ENCODE data around the gene KCTD13.

Gene KCTD13, protein sequence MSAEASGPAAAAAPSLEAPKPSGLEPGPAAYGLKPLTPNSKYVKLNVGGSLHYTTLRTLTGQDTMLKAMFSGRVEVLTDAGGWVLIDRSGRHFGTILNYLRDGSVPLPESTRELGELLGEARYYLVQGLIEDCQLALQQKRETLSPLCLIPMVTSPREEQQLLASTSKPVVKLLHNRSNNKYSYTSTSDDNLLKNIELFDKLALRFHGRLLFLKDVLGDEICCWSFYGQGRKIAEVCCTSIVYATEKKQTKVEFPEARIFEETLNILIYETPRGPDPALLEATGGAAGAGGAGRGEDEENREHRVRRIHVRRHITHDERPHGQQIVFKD

DNA sequence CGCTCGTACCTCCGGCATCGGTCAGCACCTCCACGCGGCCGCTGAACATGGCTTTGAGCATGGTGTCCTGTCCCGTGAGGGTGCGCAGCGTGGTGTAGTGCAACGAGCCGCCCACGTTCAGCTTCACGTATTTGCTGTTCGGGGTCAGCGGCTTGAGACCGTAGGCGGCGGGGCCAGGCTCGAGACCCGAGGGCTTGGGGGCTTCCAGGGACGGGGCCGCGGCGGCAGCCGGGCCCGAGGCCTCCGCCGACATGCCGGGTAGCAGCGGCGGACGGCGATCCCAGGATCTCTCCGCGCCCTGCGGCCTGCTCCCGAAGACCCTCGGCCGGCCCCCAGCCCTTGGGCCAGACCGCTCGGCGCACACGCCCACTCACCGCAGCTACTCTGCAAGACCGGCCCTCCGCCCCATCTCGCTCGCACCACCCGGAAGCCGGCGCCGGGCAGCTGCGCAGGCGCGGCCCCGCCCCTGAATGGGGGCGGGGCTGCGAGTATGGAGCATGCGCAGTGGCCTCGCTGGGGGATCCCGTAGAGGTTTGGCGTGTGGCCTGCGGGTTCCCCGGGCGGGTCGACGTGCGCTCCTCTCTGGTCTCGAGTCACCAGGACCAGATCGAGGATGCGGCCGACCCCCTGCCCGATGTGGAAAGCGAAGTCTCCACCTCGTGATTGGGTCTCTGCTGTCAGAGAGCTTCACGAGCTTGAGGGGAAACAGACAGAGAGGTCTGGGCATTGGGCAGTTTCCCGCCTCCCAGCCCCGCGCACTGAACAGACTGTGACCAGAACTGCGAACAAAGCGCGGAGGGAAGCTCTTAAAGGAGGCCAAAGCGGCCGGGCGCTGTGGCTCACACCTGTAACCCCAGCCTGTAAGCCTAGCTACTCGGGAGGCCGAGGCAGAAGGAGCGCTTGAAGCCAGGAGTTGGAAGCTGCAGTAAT is at the start of gene KCTD13:
KCTD13 (minus strand) TSS at position 446 of the 930 bp plus-strand sequence; CDS start at position 253, 193 bp downstream.
- no peaks in the 10 kb centered on the region for H3K9me3 ChIP-seq (ENCODE audit: insufficient read depth, low read length)
- TF ChIP-seq SUZ12 (IDR thresholded peaks at IDR 0.05; ENCODE audit: extremely low read depth, insufficient read depth, insufficient read length): no peak
- peaks cover 6% of the 10 kb centered on the region for H3K4me1 ChIP-seq (ENCODE audit: insufficient read depth, insufficient read length)
- DNase-seq (ENCODE audit: low read depth, low spot score): peak; percentile 78
- H3K36me3 ChIP-seq (ENCODE audit: insufficient read depth, insufficient read length, low read length): peaks cover 18% of the 10 kb centered on the region
- H3K9ac ChIP-seq (ENCODE audit: insufficient read length, low read depth): peak within 1 kb of the TSS; percentile 92
- H3K4me3 ChIP-seq (ENCODE audit: insufficient read length, low read depth): peak within 1 kb of the TSS; percentile 89
- H3K27me3 ChIP-seq (ENCODE audit: insufficient read depth, insufficient read length): no peaks in the 10 kb centered on the region

DNA sequence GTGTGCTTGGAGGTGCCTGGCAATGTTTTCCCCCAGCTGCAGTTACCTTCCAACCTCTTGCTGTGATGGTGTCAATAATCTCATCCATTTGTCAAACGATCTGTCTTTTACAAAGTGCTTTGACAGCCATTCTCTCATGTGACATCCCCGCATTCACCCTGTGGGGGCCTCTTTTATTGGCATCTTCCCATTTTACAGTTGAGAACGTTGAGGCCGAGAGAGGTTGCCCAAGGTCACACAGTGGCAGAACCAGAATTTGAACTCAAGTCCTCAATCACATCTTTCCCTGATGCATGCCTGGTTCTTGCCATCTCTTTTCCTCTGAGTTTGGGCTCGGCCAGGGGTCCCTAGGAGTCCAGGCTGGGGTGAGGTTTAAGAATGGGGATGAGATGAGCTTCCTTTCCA is 49.1 kb upstream of the KCTD13 start:
- H3K4me1 ChIP-seq (ENCODE audit: insufficient read depth, insufficient read length): peaks cover 7% of the 10 kb centered on the region
- no peak for DNase-seq (ENCODE audit: low read depth, low spot score)
- peak overlapping the region; percentile 89 for H3K4me3 ChIP-seq (ENCODE audit: insufficient read length, low read depth)
- TF ChIP-seq YY1 (IDR thresholded peaks at IDR 0.05; ENCODE audit: insufficient read depth, insufficient read length) (no peak), SUZ12 (IDR thresholded peaks at IDR 0.05; ENCODE audit: extremely low read depth, insufficient read depth, insufficient read length) (no peak), ZNF274 (IDR thresholded peaks at IDR 0.05; ENCODE audit: low read depth, low read length) (no peak)
- H3K9ac ChIP-seq (ENCODE audit: insufficient read length, low read depth): peak overlapping the region; percentile 97
- peaks cover 16% of the 10 kb centered on the region for H3K9me3 ChIP-seq (ENCODE audit: insufficient read depth, low read length)
- H3K36me3 ChIP-seq (ENCODE audit: insufficient read depth, insufficient read length, low read length): peaks cover 47% of the 10 kb centered on the region
- peaks cover 10% of the 10 kb centered on the region for H3K27me3 ChIP-seq (ENCODE audit: insufficient read depth, insufficient read length)

DNA sequence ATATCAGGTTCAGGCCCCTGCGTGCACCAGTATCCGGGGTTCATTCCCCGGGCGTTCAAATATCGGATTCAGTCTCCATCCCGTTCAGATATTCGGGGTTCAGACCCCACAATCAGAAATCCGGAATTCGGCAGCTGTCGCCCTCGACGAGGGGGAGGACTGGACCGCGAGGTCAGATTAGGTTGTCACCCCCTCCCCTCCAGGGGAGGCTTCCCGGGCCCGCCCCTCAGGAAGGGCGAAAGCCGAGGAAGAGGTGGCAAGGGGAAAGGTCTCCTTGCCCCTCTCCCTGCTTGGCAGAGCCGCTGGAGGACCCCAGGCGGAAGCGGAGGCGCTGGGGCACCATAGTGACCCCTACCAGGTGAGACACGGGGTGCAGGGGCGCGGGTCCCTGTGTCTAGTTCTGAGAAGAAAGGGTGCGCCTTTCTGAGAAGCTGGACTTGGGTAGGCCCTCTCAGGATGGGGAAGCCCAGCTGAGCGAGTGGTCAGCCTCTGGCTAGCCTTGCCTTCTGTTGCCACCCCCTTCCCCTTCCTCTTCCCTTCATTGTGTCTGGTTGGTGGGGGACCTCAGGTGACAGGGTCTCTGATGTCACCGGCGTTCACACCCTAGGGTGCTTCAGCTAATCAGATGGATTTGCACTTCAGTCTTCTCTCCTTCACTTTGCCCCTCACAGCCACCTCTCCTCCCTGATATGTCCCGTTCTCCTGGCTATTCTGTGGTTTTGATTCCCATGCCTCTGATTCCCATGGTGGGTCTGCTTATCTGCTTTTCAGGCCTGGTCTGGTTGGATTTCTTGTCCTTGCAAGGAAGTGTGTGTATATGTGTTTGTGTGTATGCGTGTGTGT is 48.5 kb upstream of the KCTD13 start:
- no peak for TF ChIP-seq ZNF274 (IDR thresholded peaks at IDR 0.05; ENCODE audit: low read depth, low read length)
- TF ChIP-seq YY1 (IDR thresholded peaks at IDR 0.05; ENCODE audit: insufficient read depth, insufficient read length): no peak
- no peak for TF ChIP-seq SUZ12 (IDR thresholded peaks at IDR 0.05; ENCODE audit: extremely low read depth, insufficient read depth, insufficient read length)
- Histone ChIP-seq H3K4me3 (ENCODE audit: insufficient read length, low read depth) (peak overlapping the region; percentile 89), H3K9me3 (ENCODE audit: insufficient read depth, low read length) (peaks cover 16% of the 10 kb centered on the region), H3K36me3 (ENCODE audit: insufficient read depth, insufficient read length, low read length) (peaks cover 44% of the 10 kb centered on the region), H3K4me1 (ENCODE audit: insufficient read depth, insufficient read length) (peaks cover 7% of the 10 kb centered on the region), H3K9ac (ENCODE audit: insufficient read length, low read depth) (peak overlapping the region; percentile 97), H3K27me3 (ENCODE audit: insufficient read depth, insufficient read length) (peaks cover 10% of the 10 kb centered on the region)
- no peak for DNase-seq (ENCODE audit: low read depth, low spot score)

DNA sequence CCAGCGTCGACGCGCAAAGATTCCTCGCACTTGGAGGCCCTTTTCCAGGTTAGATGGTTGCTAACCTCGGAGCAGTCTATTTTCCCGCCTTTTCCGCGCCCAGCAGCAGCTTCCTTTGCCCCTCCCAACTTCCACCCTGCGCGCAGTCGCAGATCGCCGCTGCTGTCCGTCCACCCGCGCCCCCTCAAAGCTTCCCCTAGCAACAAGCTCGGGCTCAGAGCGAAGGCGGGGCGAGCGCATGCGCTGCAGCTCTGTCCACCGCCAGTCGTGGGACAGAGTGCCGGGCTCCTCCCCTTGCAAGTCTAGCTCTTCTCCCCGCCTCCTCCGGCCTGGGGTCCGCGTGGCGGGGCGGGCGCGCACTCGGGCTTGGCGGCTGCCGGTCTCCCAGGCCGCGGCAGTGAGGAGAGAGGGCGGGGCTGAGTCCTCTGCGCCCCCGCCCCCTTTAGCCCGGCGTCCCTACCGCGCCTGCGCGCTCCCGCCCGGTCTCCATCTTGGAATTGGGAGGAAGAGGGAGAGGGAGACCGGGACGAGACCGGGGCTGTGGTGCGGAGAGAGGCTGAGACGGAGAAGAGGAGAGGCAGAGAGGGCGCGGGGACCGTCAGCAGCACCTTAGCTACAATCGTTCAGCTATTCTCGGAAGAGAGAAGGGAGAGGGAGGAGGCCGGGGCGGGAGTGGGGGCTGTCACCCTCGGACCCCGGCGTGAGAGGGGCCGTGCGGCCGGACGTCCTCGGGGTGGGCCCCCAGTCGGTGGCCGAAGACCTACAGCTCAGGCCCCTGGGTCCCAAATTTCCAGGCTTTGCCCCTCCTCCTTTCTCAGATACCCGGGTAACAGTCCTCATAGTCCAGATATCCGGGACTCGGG is 47.6 kb upstream of the KCTD13 start, which contains the start of gene TAOK2:
TAOK2 (plus strand) TSS at position 485 of the 863 bp plus-strand sequence. CDS start 3,905 bp downstream, outside the sequence.
- Histone ChIP-seq H3K36me3 (ENCODE audit: insufficient read depth, insufficient read length, low read length) (peaks cover 42% of the 10 kb centered on the region), H3K9ac (ENCODE audit: insufficient read length, low read depth) (peak within 1 kb of the TSS; percentile 97), H3K27me3 (ENCODE audit: insufficient read depth, insufficient read length) (peaks cover 10% of the 10 kb centered on the region), H3K4me3 (ENCODE audit: insufficient read length, low read depth) (peak within 1 kb of the TSS; percentile 89), H3K4me1 (ENCODE audit: insufficient read depth, insufficient read length) (peaks cover 7% of the 10 kb centered on the region), H3K9me3 (ENCODE audit: insufficient read depth, low read length) (peaks cover 16% of the 10 kb centered on the region)
- DNase-seq (ENCODE audit: low read depth, low spot score): peak; percentile 99
- TF ChIP-seq SUZ12 (IDR thresholded peaks at IDR 0.05; ENCODE audit: extremely low read depth, insufficient read depth, insufficient read length): no peak
- TF ChIP-seq YY1 (IDR thresholded peaks at IDR 0.05; ENCODE audit: insufficient read depth, insufficient read length): peak; percentile 57
- TF ChIP-seq ZNF274 (IDR thresholded peaks at IDR 0.05; ENCODE audit: low read depth, low read length): no peak

DNA sequence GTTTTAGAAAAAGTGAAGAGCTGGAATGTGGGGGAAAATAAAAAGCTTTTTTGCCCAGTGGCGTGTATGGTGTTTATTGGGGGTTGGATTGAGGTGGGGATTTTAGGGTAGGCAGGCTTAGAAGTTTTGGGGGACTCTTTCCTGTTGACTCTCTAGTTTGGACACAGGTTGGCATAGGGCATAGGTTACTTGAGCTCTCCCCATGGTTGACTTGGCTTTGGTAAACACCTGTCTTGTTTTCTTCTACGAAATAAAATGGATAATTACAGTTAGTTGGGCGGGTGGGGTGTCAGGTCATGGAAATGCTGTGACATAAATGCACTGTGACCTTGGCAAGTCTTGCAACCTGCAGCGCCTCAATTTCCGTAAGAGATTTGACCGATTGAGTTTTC is 47.0 kb upstream of the KCTD13 start:
- DNase-seq (ENCODE audit: low read depth, low spot score): no peak
- Histone ChIP-seq H3K4me3 (ENCODE audit: insufficient read length, low read depth) (no peak overlapping the region), H3K9ac (ENCODE audit: insufficient read length, low read depth) (no peak overlapping the region)

DNA sequence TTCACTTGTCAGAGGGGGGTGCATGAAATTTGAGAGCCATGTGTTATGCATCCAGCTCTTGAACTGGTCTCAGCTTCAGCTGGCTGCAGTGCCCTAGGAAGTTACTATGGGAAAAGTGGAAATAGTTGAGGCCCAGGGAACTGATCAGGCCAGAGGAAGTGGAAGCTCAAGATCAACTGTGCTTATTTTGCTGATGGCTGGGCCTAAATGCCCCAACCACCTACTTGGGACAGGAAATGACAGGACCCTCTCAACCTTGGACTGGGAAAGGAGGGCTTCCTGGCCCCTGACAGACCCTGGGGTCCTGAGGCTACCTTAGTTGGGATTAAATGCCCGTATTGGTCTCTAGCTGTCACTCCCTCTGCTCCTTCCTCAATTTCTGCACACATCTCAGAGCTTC is 46.5 kb upstream of the KCTD13 start:
- peaks cover 39% of the 10 kb centered on the region for H3K36me3 ChIP-seq (ENCODE audit: insufficient read depth, insufficient read length, low read length)
- H3K4me3 ChIP-seq (ENCODE audit: insufficient read length, low read depth): no peak overlapping the region
- peaks cover 5% of the 10 kb centered on the region for H3K4me1 ChIP-seq (ENCODE audit: insufficient read depth, insufficient read length)
- H3K9me3 ChIP-seq (ENCODE audit: insufficient read depth, low read length): peaks cover 16% of the 10 kb centered on the region
- TF ChIP-seq SUZ12 (IDR thresholded peaks at IDR 0.05; ENCODE audit: extremely low read depth, insufficient read depth, insufficient read length) (no peak), YY1 (IDR thresholded peaks at IDR 0.05; ENCODE audit: insufficient read depth, insufficient read length) (no peak), ZNF274 (IDR thresholded peaks at IDR 0.05; ENCODE audit: low read depth, low read length) (no peak)
- no peak for DNase-seq (ENCODE audit: low read depth, low spot score)
- no peak overlapping the region for H3K9ac ChIP-seq (ENCODE audit: insufficient read length, low read depth)
- H3K27me3 ChIP-seq (ENCODE audit: insufficient read depth, insufficient read length): peaks cover 10% of the 10 kb centered on the region

More for the DNA sequence above, 47.0 kb upstream of the KCTD13 start:
- Histone ChIP-seq H3K4me1 (ENCODE audit: insufficient read depth, insufficient read length) (peaks cover 6% of the 10 kb centered on the region), H3K36me3 (ENCODE audit: insufficient read depth, insufficient read length, low read length) (peaks cover 42% of the 10 kb centered on the region), H3K27me3 (ENCODE audit: insufficient read depth, insufficient read length) (peaks cover 10% of the 10 kb centered on the region), H3K9me3 (ENCODE audit: insufficient read depth, low read length) (peaks cover 16% of the 10 kb centered on the region)
- TF ChIP-seq YY1 (IDR thresholded peaks at IDR 0.05; ENCODE audit: insufficient read depth, insufficient read length) (no peak), ZNF274 (IDR thresholded peaks at IDR 0.05; ENCODE audit: low read depth, low read length) (no peak), SUZ12 (IDR thresholded peaks at IDR 0.05; ENCODE audit: extremely low read depth, insufficient read depth, insufficient read length) (no peak)

Data from NT2/D1 (cell line).